Loucy (cell line): Measurements from ENCODE around the gene SREK1.

ENCODE experiments used
- H2AFZ ChIP-seq: fragments of 200-600 bp; sonication (generic); 2 replicates; pipeline ENCODE4 v1.6.0; 2016; ENCODE audit warnings: antibody characterized with exemption, mild to moderate bottlenecking, low read length, moderate library complexity
- H3F3A ChIP-seq: fragments of 200-600 bp; 2 replicates; pipeline ENCODE4 v1.6.0; 2016; ENCODE audit warnings: antibody characterized with exemption, low read depth, mild to moderate bottlenecking
- H3K27me3 ChIP-seq: fragments of 200-600 bp; sonication (generic); 2 replicates; pipeline ENCODE4 v1.6.1; 2014; ENCODE audit warnings: low read length, mild to moderate bottlenecking; ENCODE audit not compliant: insufficient read depth, poor library complexity, severe bottlenecking
- H3K36me3 ChIP-seq: fragments of 200-600 bp; sonication (generic); 2 replicates; pipeline ENCODE4 v1.6.1; 2016; ENCODE audit warnings: low read length; ENCODE audit not compliant: insufficient read depth
- H3K4me1 ChIP-seq: fragments of 200-600 bp; sonication (generic); 2 replicates; pipeline ENCODE4 v1.5.1; 2014; ENCODE audit warnings: low read length, mild to moderate bottlenecking; ENCODE audit not compliant: insufficient read depth, poor library complexity, severe bottlenecking
- H3K4me2 ChIP-seq: fragments of 200-600 bp; sonication (generic); 2 replicates; pipeline ENCODE4 v1.6.0; 2014; ENCODE audit warnings: antibody characterized with exemption, low read length, low read depth, mild to moderate bottlenecking; ENCODE audit not compliant: poor library complexity, severe bottlenecking
- H3K4me3 ChIP-seq: fragments of 200-600 bp; sonication (generic); 2 replicates; pipeline ENCODE4 v1.5.1; 2014; ENCODE audit warnings: low read length, mild to moderate bottlenecking, mixed read lengths; ENCODE audit not compliant: poor library complexity, severe bottlenecking
- H3K79me2 ChIP-seq: fragments of 200-600 bp; sonication (generic); 2 replicates; pipeline ENCODE4 v1.6.1; 2014; ENCODE audit warnings: low read length; ENCODE audit not compliant: insufficient read depth
- H3K9ac ChIP-seq: fragments of 200-600 bp; sonication (generic); 2 replicates; pipeline ENCODE4 v1.6.0; 2014; ENCODE audit warnings: mild to moderate bottlenecking, low read depth, low read length, moderate library complexity; ENCODE audit not compliant: poor library complexity, severe bottlenecking
- H3K9me2 ChIP-seq: fragments of 200-600 bp; sonication (generic); replicated peaks from 2 replicates; pipeline ENCODE4 v1.6.1; 2016; ENCODE audit warnings: low read depth, low read length, mixed read lengths
- H3K9me3 ChIP-seq: fragments of 200-600 bp; sonication (generic); 2 replicates; pipeline ENCODE4 v1.6.1; 2014; ENCODE audit warnings: mild to moderate bottlenecking, antibody characterized with exemption, low read length, low read depth; ENCODE audit not compliant: insufficient read depth
- H4K20me1 ChIP-seq: fragments of 200-600 bp; sonication (generic); 2 replicates; pipeline ENCODE4 v1.6.0; 2014; ENCODE audit warnings: antibody characterized with exemption, low read length, mild to moderate bottlenecking; ENCODE audit not compliant: insufficient read depth, poor library complexity, severe bottlenecking
- CTCF ChIP-seq: fragments of 200-600 bp; sonication (generic); conservative IDR thresholded peaks from 2 replicates; pipeline ENCODE4 v1.5.1; 2014; ENCODE audit warnings: mild to moderate bottlenecking, antibody characterized with exemption, low read length
- EZH2phosphoT487 ChIP-seq: fragments of 200-600 bp; IDR thresholded peaks from 2 replicates; pipeline ENCODE4 v1.6.1; 2018; ENCODE audit warnings: antibody characterized with exemption, mild to moderate bottlenecking, moderate library complexity, borderline replicate concordance

The SREK1 gene

GRCh38 chr5:66138637-66139317, 5.3 kb upstream of the SREK1 start:
- no peaks in the 10 kb centered on the region for H3K27me3 ChIP-seq
- no peak overlapping the region for H3K4me2 ChIP-seq

DNA sequence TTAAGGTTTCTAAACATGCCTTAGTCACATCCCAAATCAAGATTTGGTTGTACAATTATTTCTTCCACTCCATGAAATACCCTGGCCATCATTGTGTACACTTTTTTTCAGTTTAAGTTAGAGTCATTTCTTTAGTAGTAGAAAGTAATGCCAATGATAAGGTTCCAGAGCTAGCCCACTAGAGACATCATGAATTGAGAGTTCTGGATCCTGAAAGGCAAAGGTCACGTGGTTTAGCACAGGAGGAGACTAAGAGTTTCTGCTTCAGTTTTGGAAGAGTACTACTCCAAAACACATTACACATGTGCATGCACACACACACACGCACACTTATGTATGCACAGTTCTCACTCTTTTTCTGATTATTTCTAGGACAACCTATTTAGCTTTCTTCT, 4.8 kb upstream of the SREK1 start:
- H3K4me2 ChIP-seq = no peak overlapping the region
- no peak for TF ChIP-seq CTCF
- no peak for TF ChIP-seq EZH2phosphoT487
- H3K36me3 ChIP-seq = no peaks in the 10 kb centered on the region
- H3K9ac ChIP-seq = no peak overlapping the region
- H2AFZ ChIP-seq = no peak overlapping the region
- no peaks in the 10 kb centered on the region for H3K79me2 ChIP-seq
- no peaks in the 10 kb centered on the region for H3F3A ChIP-seq
- no peaks in the 10 kb centered on the region for H3K9me2 ChIP-seq
- H3K9me3 ChIP-seq = no peaks in the 10 kb centered on the region
- no peaks in the 10 kb centered on the region for H4K20me1 ChIP-seq
- H3K27me3 ChIP-seq = no peaks in the 10 kb centered on the region
- peaks cover 14% of the 10 kb centered on the region for H3K4me1 ChIP-seq
- no peak overlapping the region for H3K4me3 ChIP-seq

More at GRCh38 chr5:66138637-66139317, 5.3 kb upstream of the SREK1 start:
- peaks cover 14% of the 10 kb centered on the region for H3K4me1 ChIP-seq
- no peak overlapping the region for H3K4me3 ChIP-seq
- H3K9me3 ChIP-seq = no peaks in the 10 kb centered on the region
- H3K79me2 ChIP-seq = no peaks in the 10 kb centered on the region
- no peak for TF ChIP-seq EZH2phosphoT487
- no peak for TF ChIP-seq CTCF
- H3K9me2 ChIP-seq = no peaks in the 10 kb centered on the region
- no peaks in the 10 kb centered on the region for H3K36me3 ChIP-seq
- no peaks in the 10 kb centered on the region for H3F3A ChIP-seq
- H2AFZ ChIP-seq = no peak overlapping the region
- no peaks in the 10 kb centered on the region for H4K20me1 ChIP-seq
- no peak overlapping the region for H3K9ac ChIP-seq

DNA sequence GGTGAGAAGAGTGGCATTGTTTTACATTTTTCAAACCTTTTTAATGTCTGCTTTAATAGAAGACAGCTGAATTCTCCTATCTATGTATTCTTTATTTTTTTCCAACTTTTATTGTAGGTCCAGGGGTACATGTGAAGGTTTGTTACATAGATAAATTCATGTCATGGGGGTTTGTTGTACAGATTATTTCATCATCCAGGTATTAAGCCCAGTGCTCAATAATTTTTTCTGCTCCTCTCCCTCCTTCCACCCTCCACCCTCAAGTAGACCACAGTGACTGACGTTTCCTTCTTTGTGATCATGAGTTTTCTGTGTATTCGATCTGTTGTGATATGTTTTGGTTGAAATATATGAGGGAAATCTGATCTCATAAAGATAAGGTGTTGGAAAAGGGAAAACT, 1.7 kb upstream of the SREK1 start:
- H3F3A ChIP-seq = no peaks in the 10 kb centered on the region
- H3K9me2 ChIP-seq = no peaks in the 10 kb centered on the region
- H3K27me3 ChIP-seq = no peaks in the 10 kb centered on the region
- peak overlapping the region; percentile 48; the same call in 1 of the 2 replicates for H2AFZ ChIP-seq
- H3K4me2 ChIP-seq = peak overlapping the region; percentile 72
- no peaks in the 10 kb centered on the region for H3K9me3 ChIP-seq
- H3K79me2 ChIP-seq = peaks cover 30% of the 10 kb centered on the region
- H3K4me1 ChIP-seq = peaks cover 27% of the 10 kb centered on the region
- TF ChIP-seq EZH2phosphoT487 (no peak), CTCF (no peak)
- H3K36me3 ChIP-seq = no peaks in the 10 kb centered on the region
- peak overlapping the region; percentile 75 for H3K4me3 ChIP-seq
- H4K20me1 ChIP-seq = peaks cover 16% of the 10 kb centered on the region
- peak overlapping the region; percentile 16 for H3K9ac ChIP-seq
